Fibroblast of lung (primary cell): ENCODE measurements around the gene NUPR1.

Source experiments
- EZH2 ChIP-seq: IDR thresholded peaks from 2 replicates; pipeline ENCODE4 v1.5.1; 2012; ENCODE audit warnings: low read length, control low read depth, mild to moderate bottlenecking; ENCODE audit errors: missing control alignments
- TF ChIP-seq, protein P1 (sequence below), 2 donors: IDR thresholded peaks in 1 of 2; conservative IDR thresholded peaks in 1 of 2; 1 replicate in 1 of 2; 2 replicates in 1 of 2; pipeline ENCODE4 v1.5.1; 2011 to 2012; ENCODE audit warnings: low read length in 2 of 2, control low read depth in 1 of 2, inconsistent platforms in 1 of 2, low read depth in 1 of 2, mild to moderate bottlenecking in 1 of 2

DNA sequence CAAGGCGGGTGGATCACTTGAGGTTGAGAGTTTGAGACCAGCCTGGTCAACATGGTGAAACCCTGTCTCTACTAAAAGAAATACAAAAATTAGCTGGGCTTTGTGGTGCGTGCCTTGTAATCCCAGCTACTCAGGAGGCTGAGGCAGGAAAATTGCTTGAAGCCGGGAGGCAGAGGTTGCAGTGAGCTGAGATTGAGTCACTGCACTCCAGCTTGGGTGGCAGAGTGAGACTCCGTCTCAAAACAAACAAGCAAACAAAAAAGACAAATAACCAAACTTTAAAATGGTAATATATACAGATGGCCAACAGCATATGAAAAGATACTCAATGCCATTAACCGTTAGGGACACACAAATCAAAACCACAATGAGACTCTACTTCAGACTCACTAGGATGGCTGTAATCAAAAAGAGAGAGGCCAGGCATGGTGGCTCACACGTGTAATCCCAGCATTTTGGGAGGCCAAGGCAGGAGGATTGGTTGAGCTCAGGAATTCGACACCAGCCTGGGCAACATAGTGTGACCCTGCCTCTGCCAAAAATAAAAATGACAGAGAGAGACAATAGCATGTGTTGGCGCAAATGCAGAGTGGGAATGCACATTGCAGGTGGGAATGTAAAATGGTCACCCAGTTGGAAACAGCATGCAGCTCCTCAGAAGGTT, 36.8 kb upstream of the NUPR1 start:
- TF ChIP-seq, protein P1, sequence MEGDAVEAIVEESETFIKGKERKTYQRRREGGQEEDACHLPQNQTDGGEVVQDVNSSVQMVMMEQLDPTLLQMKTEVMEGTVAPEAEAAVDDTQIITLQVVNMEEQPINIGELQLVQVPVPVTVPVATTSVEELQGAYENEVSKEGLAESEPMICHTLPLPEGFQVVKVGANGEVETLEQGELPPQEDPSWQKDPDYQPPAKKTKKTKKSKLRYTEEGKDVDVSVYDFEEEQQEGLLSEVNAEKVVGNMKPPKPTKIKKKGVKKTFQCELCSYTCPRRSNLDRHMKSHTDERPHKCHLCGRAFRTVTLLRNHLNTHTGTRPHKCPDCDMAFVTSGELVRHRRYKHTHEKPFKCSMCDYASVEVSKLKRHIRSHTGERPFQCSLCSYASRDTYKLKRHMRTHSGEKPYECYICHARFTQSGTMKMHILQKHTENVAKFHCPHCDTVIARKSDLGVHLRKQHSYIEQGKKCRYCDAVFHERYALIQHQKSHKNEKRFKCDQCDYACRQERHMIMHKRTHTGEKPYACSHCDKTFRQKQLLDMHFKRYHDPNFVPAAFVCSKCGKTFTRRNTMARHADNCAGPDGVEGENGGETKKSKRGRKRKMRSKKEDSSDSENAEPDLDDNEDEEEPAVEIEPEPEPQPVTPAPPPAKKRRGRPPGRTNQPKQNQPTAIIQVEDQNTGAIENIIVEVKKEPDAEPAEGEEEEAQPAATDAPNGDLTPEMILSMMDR (conservative IDR thresholded peaks at IDR 0.05 in 1 of 2, IDR thresholded peaks at IDR 0.05 in 1 of 2; ENCODE audit: low read depth in 1 of 2, low read length in 2 of 2): no peak
- no peak for TF ChIP-seq EZH2
